Body of pancreas (tissue), 4 donors: ENCODE measurements around the gene MRPL55.

Experiments used
- POLR2A ChIP-seq, 3 donors: fragments of 450-650 bp; IDR thresholded peaks; one replicate each; pipeline ENCODE4 v1.6.1; 2016; ENCODE audit warnings: antibody characterized with exemption in 3 of 3, mild to moderate bottlenecking in 2 of 3
- TF ChIP-seq, protein P1 (sequence below), 7 experiments: fragments of 450-650 bp in 4 of 7; fragments of 200-600 bp in 3 of 7; sonication (generic) in 3 of 7; IDR thresholded peaks; one replicate each; pipeline ENCODE4 v1.5.1; 2016 to 2019; ENCODE audit warnings: antibody characterized with exemption in 7 of 7

DNA sequence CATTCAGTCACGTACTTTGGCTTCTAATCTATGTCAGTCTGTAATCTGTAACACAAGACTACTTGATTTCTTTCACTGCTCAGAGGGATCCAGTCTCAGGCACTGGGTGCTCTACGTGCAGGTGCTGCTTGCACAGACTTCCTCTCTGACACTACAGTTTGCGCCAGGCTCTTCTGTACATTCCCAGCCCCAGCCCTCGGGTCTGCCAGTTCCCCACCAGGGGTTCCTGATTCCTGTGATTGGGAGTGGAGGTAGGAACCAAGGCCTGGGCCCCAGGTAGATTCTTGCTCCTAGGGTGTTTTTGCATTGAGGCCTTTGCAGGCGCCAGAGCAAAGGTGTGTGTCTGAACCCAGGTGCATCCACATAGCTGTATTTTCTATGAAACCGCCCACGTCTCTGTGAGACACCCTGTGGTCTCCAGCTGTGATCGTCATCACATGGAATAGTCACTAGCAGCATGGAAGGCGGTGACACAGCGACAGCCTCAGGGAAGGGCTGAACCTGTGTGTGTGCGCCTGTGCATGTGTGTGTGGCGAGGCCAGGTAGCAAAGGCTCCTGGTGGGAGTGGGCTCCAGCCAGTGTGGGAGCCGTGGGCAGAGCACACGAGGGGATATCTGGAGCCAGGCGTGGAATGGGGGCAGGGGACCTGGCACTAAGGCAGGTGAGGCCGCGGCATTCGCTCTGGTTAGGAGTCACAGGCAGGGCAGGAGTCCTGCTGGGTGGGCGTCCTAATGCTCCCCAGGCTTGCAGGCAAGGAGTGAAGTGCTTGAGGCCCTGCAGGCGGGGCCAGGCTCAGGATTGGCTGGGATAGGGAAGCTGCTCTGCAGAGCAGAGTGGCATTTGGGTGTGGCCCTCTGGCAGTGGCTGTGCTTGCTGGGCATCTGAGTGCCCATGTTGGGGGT, 45.8 kb upstream of the MRPL55 start:
- TF ChIP-seq, protein P1, sequence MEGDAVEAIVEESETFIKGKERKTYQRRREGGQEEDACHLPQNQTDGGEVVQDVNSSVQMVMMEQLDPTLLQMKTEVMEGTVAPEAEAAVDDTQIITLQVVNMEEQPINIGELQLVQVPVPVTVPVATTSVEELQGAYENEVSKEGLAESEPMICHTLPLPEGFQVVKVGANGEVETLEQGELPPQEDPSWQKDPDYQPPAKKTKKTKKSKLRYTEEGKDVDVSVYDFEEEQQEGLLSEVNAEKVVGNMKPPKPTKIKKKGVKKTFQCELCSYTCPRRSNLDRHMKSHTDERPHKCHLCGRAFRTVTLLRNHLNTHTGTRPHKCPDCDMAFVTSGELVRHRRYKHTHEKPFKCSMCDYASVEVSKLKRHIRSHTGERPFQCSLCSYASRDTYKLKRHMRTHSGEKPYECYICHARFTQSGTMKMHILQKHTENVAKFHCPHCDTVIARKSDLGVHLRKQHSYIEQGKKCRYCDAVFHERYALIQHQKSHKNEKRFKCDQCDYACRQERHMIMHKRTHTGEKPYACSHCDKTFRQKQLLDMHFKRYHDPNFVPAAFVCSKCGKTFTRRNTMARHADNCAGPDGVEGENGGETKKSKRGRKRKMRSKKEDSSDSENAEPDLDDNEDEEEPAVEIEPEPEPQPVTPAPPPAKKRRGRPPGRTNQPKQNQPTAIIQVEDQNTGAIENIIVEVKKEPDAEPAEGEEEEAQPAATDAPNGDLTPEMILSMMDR (IDR thresholded peaks at IDR 0.05) = no peak
- no peak for TF ChIP-seq POLR2A (IDR thresholded peaks at IDR 0.05)
